OCI-LY1 (cell line): Measurements from ENCODE around the gene PPIP5K1.

Source experiments
- H2AFZ ChIP-seq: fragments of 200-600 bp; sonication (generic), shearing (Covaris generic); 2 replicates; pipeline ENCODE4 v1.6.0; 2014; ENCODE audit warnings: antibody characterized with exemption, mild to moderate bottlenecking, low read length
- H3F3A ChIP-seq: fragments of 200-600 bp; sonication (generic), shearing (Covaris generic); 2 replicates; pipeline ENCODE4 v1.6.0; 2014; ENCODE audit warnings: mild to moderate bottlenecking, antibody characterized with exemption, low read length, moderate library complexity; ENCODE audit not compliant: insufficient read depth
- H3K27ac ChIP-seq: fragments of 200-600 bp; sonication (generic); 2 replicates; pipeline ENCODE4 v1.5.1; 2014; ENCODE audit warnings: low read length, mixed run types, mild to moderate bottlenecking, low read depth; ENCODE audit not compliant: poor library complexity, severe bottlenecking
- H3K27me3 ChIP-seq: fragments of 200-600 bp; sonication (generic); 2 replicates; pipeline ENCODE4 v1.6.0; 2014; ENCODE audit warnings: antibody characterized with exemption, mild to moderate bottlenecking, low read length, moderate library complexity; ENCODE audit not compliant: insufficient read depth
- H3K36me3 ChIP-seq: fragments of 200-600 bp; sonication (generic); 2 replicates; pipeline ENCODE4 v1.6.1; 2014; ENCODE audit warnings: mild to moderate bottlenecking, antibody characterized with exemption, low read length, moderate library complexity, mixed read lengths; ENCODE audit not compliant: insufficient read depth
- H3K4me1 ChIP-seq: fragments of 200-600 bp; sonication (generic); 2 replicates; pipeline ENCODE4 v1.5.1; 2014; ENCODE audit warnings: mild to moderate bottlenecking, low read length, moderate library complexity; ENCODE audit not compliant: insufficient read depth, severe bottlenecking
- H3K4me2 ChIP-seq: fragments of 200-600 bp; sonication (generic), shearing (Covaris generic); 2 replicates; pipeline ENCODE4 v1.6.1; 2014; ENCODE audit warnings: low read length
- H3K4me3 ChIP-seq: fragments of 200-600 bp; sonication (generic); 2 replicates; pipeline ENCODE4 v1.5.1; 2014; ENCODE audit warnings: low read length, low read depth, mild to moderate bottlenecking, mixed read lengths; ENCODE audit not compliant: poor library complexity, severe bottlenecking
- H3K79me2 ChIP-seq: fragments of 200-600 bp; shearing (Covaris generic); 2 replicates; pipeline ENCODE4 v1.6.1; 2016; ENCODE audit warnings: mixed run types, low read length, mixed read lengths; ENCODE audit not compliant: insufficient read depth
- H3K9ac ChIP-seq: fragments of 200-600 bp; sonication (generic), shearing (Covaris generic); 2 replicates; pipeline ENCODE4 v1.6.1; 2014; ENCODE audit warnings: mild to moderate bottlenecking, low read length, mixed read lengths
- H3K9me2 ChIP-seq: fragments of 200-600 bp; sonication (generic), shearing (Covaris generic); 2 replicates; pipeline ENCODE4 v1.6.1; 2014; ENCODE audit warnings: low read depth, mild to moderate bottlenecking, low read length, mixed read lengths
- H3K9me3 ChIP-seq: fragments of 200-600 bp; shearing (Covaris generic); 2 replicates; pipeline ENCODE4 v1.6.1; 2014; ENCODE audit warnings: low read length, mixed read lengths
- H4K20me1 ChIP-seq: fragments of 200-600 bp; sonication (generic), shearing (Covaris generic); 2 replicates; pipeline ENCODE4 v1.6.0; 2016; ENCODE audit warnings: mild to moderate bottlenecking, low read length; ENCODE audit not compliant: insufficient read depth
- CTCF ChIP-seq: fragments of 200-600 bp; sonication (generic), shearing (Covaris generic); IDR thresholded peaks from 2 replicates; pipeline ENCODE4 v1.5.1; 2017; ENCODE audit warnings: mild to moderate bottlenecking, antibody characterized with exemption, low read length, moderate library complexity, mixed read lengths
- EZH2 ChIP-seq: fragments of 200-600 bp; sonication (generic), shearing (Covaris generic); IDR thresholded peaks from 2 replicates; pipeline ENCODE4 v1.8.0; 2017; ENCODE audit warnings: borderline replicate concordance, mixed run types, mild to moderate bottlenecking, antibody characterized with exemption, low read length, moderate library complexity, mixed read lengths

Gene PPIP5K1

GRCh38 chr15:43528542-43529007 is 61.4 kb downstream of the PPIP5K1 start:
- Histone ChIP-seq H3K9me2 (no peaks in the 10 kb centered on the region), H2AFZ (no peak overlapping the region), H3K9me3 (no peaks in the 10 kb centered on the region), H3K4me1 (no peaks in the 10 kb centered on the region), H3K4me2 (no peak overlapping the region), H4K20me1 (no peaks in the 10 kb centered on the region), H3K36me3 (peaks cover 4% of the 10 kb centered on the region; the same call in 1 of the 2 replicates), H3K9ac (no peak overlapping the region), H3F3A (no peaks in the 10 kb centered on the region), H3K4me3 (no peak overlapping the region), H3K79me2 (no peaks in the 10 kb centered on the region), H3K27me3 (no peaks in the 10 kb centered on the region), H3K27ac (no peak overlapping the region)
- no peak for TF ChIP-seq EZH2
- no peak for TF ChIP-seq CTCF

GRCh38 chr15:43527802-43528541 is 62.0 kb downstream of the PPIP5K1 start:
- Histone ChIP-seq H3K27me3 (no peaks in the 10 kb centered on the region), H3K9me3 (no peaks in the 10 kb centered on the region), H3K4me2 (no peak overlapping the region), H3K9ac (no peak overlapping the region), H3K9me2 (no peaks in the 10 kb centered on the region), H3K4me3 (no peak overlapping the region), H3K27ac (no peak overlapping the region), H2AFZ (no peak overlapping the region), H3K4me1 (no peaks in the 10 kb centered on the region), H3F3A (no peaks in the 10 kb centered on the region), H3K79me2 (no peaks in the 10 kb centered on the region), H4K20me1 (no peaks in the 10 kb centered on the region), H3K36me3 (peaks cover 4% of the 10 kb centered on the region; the same call in 1 of the 2 replicates)
- TF ChIP-seq CTCF (no peak), EZH2 (no peak)

GRCh38 chr15:43527016-43527801 is 62.8 kb downstream of the PPIP5K1 start:
- TF ChIP-seq EZH2 (no peak), CTCF (no peak)
- Histone ChIP-seq H3K9me2 (no peaks in the 10 kb centered on the region), H3K4me2 (no peak overlapping the region)

More at GRCh38 chr15:43527016-43527801, 62.8 kb downstream of the PPIP5K1 start:
- no peaks in the 10 kb centered on the region for H3K4me1 ChIP-seq
- no peaks in the 10 kb centered on the region for H4K20me1 ChIP-seq
- H3K9ac ChIP-seq = no peak overlapping the region
- H3F3A ChIP-seq = no peaks in the 10 kb centered on the region
- no peaks in the 10 kb centered on the region for H3K27me3 ChIP-seq
- H2AFZ ChIP-seq = no peak overlapping the region
- H3K79me2 ChIP-seq = no peaks in the 10 kb centered on the region
- H3K36me3 ChIP-seq = peaks cover 4% of the 10 kb centered on the region; the same call in 1 of the 2 replicates
- H3K9me3 ChIP-seq = no peaks in the 10 kb centered on the region
- H3K4me3 ChIP-seq = no peak overlapping the region
- no peak overlapping the region for H3K27ac ChIP-seq
